Ascending aorta (tissue), 2 donors: ENCODE results near the gene ESRRB. TPM values are rescaled to one million over a fixed set of nuclear protein-coding genes. Genes with fewer than 3 reads are reported as not detected.

Experiments used
- DNase-seq, 2 donors: peaks; one replicate each; pipeline ENCODE4 v3.0.0-alpha.2; 2019; ENCODE audit warnings: low spot score in 2 of 2
- H3K27ac ChIP-seq, 2 donors: fragments of 200-600 bp; sonication (generic); one replicate each; pipeline ENCODE4 v1.5.1; 2016 to 2017; ENCODE audit warnings: mild to moderate bottlenecking in 1 of 2
- H3K27me3 ChIP-seq: fragments of 200-600 bp; sonication (generic); one replicate; pipeline ENCODE4 v1.5.1; 2017
- H3K36me3 ChIP-seq, 2 donors: fragments of 200-600 bp; sonication (generic); one replicate each; pipeline ENCODE4 v1.5.1; 2016
- H3K4me1 ChIP-seq, 2 donors: fragments of 200-600 bp; sonication (generic); one replicate each; pipeline ENCODE4 v1.5.1; 2016 to 2017; ENCODE audit warnings: mild to moderate bottlenecking in 1 of 2
- H3K4me3 ChIP-seq, 2 donors: fragments of 200-600 bp; sonication (generic); one replicate each; pipeline ENCODE4 v1.5.1; 2016 to 2017; ENCODE audit warnings: mild to moderate bottlenecking in 1 of 2
- H3K9me3 ChIP-seq, 2 donors: fragments of 200-600 bp; sonication (generic); one replicate each; pipeline ENCODE4 v1.5.1; 2016
- intact Hi-C: fragments of 100-400 bp; cut with DNase I; formaldehyde crosslinking; loops from one replicate; pipeline ENCODE4 v1.15.1; 2023
- total RNA-seq: library from RNA; depleted of rRNA; stranded (reverse); fragments of >200 nt; gene quantifications from one replicate; pipeline ENCODE4 v1.1.0, GENCODE V29; 2016
- TF ChIP-seq, protein P1 (sequence below), 3 experiments: fragments of 200-600 bp in 2 of 3; fragments of 450-650 bp in 1 of 3; sonication (generic) in 2 of 3; IDR thresholded peaks; one replicate each; pipeline ENCODE4 v1.5.1; 2016 to 2019; ENCODE audit warnings: antibody characterized with exemption in 3 of 3, mild to moderate bottlenecking in 1 of 3, moderate library complexity in 1 of 3

ESRRB gene
- total RNA-seq, 1 donor from 2014 or later: 1.6 TPM

- Histone ChIP-seq H3K4me3 (peak overlapping the region in 1 of 2 donors; percentile 49), H3K27ac (no peak overlapping the region), H3K9me3 (no peaks in the 10 kb centered on the region), H3K27me3 (no peaks in the 10 kb centered on the region), H3K36me3 (no peaks in the 10 kb centered on the region), H3K4me1 (peaks cover 0 to 9% of the 10 kb centered on the region in 2 donors)
- DNase-seq: no peak
- TF ChIP-seq, protein P1, sequence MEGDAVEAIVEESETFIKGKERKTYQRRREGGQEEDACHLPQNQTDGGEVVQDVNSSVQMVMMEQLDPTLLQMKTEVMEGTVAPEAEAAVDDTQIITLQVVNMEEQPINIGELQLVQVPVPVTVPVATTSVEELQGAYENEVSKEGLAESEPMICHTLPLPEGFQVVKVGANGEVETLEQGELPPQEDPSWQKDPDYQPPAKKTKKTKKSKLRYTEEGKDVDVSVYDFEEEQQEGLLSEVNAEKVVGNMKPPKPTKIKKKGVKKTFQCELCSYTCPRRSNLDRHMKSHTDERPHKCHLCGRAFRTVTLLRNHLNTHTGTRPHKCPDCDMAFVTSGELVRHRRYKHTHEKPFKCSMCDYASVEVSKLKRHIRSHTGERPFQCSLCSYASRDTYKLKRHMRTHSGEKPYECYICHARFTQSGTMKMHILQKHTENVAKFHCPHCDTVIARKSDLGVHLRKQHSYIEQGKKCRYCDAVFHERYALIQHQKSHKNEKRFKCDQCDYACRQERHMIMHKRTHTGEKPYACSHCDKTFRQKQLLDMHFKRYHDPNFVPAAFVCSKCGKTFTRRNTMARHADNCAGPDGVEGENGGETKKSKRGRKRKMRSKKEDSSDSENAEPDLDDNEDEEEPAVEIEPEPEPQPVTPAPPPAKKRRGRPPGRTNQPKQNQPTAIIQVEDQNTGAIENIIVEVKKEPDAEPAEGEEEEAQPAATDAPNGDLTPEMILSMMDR (IDR thresholded peaks at IDR 0.05): no peak
- intact Hi-C loops: no loop called here
Observed at GRCh38 chr14:76377735-76378074, 1.8 kb downstream of the ESRRB start.

GRCh38 chr14:76380991-76381390 is 5.1 kb downstream of the ESRRB start:
- Histone ChIP-seq H3K4me3 (no peak overlapping the region), H3K27ac (no peak overlapping the region), H3K4me1 (peaks cover 0 to 9% of the 10 kb centered on the region in 2 donors), H3K9me3 (no peaks in the 10 kb centered on the region), H3K36me3 (no peaks in the 10 kb centered on the region), H3K27me3 (no peaks in the 10 kb centered on the region)
- intact Hi-C loops: no loop called here
- no peak for DNase-seq
- TF ChIP-seq, protein P1 (IDR thresholded peaks at IDR 0.05): no peak

GRCh38 chr14:76381817-76382494 is 6.0 kb downstream of the ESRRB start:
- Histone ChIP-seq H3K4me3 (no peak overlapping the region), H3K27ac (no peak overlapping the region), H3K36me3 (no peaks in the 10 kb centered on the region), H3K4me1 (peaks cover 0 to 6% of the 10 kb centered on the region in 2 donors), H3K9me3 (no peaks in the 10 kb centered on the region), H3K27me3 (no peaks in the 10 kb centered on the region)
- intact Hi-C loops: no loop called here
- TF ChIP-seq, protein P1 (IDR thresholded peaks at IDR 0.05): no peak
- DNase-seq: no peak

GRCh38 chr14:76382495-76382832 is 6.5 kb downstream of the ESRRB start:
- Histone ChIP-seq H3K9me3 (no peaks in the 10 kb centered on the region), H3K36me3 (no peaks in the 10 kb centered on the region), H3K4me1 (peaks cover 0 to 1% of the 10 kb centered on the region in 2 donors), H3K27me3 (no peaks in the 10 kb centered on the region), H3K27ac (no peak overlapping the region), H3K4me3 (no peak overlapping the region)
- TF ChIP-seq, protein P1 (IDR thresholded peaks at IDR 0.05): no peak
- intact Hi-C loops: no loop called here
- DNase-seq: no peak

DNA sequence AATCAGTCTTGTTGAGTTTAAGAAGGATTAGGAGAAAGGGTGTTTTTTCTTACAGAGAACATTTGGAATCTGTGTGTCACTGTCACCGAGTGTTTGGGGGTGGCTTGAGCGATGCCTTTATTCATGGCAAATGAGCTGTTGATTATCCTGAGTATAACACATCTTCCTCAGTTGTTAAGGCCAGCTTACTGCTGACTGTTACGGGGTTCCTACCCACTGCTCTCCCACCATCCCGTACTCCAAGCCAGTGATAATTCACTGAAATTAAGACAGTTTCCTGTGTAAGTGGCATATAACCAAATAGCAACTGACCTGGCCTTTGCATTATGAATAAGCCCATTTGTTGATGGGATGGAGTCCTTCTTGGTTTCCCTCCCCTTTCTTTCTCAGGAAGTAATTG is 9.5 kb downstream of the ESRRB start:
- intact Hi-C loops: no loop called here
- Histone ChIP-seq H3K9me3 (no peaks in the 10 kb centered on the region), H3K4me3 (no peak overlapping the region), H3K36me3 (no peaks in the 10 kb centered on the region), H3K4me1 (no peaks in the 10 kb centered on the region), H3K27ac (no peak overlapping the region), H3K27me3 (no peaks in the 10 kb centered on the region)
- DNase-seq: no peak
- TF ChIP-seq, protein P1 (IDR thresholded peaks at IDR 0.05): no peak
